ENCODE results near the gene FAM118A.
"Not testable (repeated sequence)": the region's sequence is repeated elsewhere in the genome, so short reads cannot be mapped to it uniquely, and the experiment has no call there.

Gene FAM118A

DNA sequence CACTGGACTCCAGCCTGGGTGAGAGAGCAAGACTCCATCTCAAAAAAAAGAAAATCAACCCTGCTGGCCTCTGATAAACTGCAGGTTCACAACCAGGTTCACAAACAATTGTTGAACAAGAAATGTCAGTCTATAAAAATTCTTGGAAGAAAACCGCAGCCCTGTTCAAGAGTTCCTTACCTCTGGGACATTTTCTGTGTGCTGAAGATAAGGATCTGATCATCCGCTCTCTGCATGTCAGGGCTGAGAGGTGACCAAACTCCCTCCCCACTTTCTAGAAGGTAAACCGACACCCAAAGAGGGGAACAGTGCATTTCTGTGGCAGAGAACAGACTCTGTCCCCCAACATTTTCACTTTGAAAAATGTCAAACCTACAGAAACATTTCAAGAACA, 29.1 kb upstream of the FAM118A start:
- DNase-seq (ENCODE audit: insufficient read length, low spot score) (no peak), FAIRE-seq (no peak)

- DNase-seq (ENCODE audit: insufficient read length, low spot score) (no peak), FAIRE-seq (no peak)
Measured at GRCh38 chr22:45281010-45281409, 28.7 kb upstream of the FAM118A start.

- FAIRE-seq (no peak), DNase-seq (ENCODE audit: insufficient read length, low spot score) (no peak)
Measured at GRCh38 chr22:45284705-45285262, 24.9 kb upstream of the FAM118A start, which contains the start of gene UPK3A. Gene UPK3A (plus strand): TSS chr22:45284949. CDS start chr22:45285014, 65 bp downstream.

DNA sequence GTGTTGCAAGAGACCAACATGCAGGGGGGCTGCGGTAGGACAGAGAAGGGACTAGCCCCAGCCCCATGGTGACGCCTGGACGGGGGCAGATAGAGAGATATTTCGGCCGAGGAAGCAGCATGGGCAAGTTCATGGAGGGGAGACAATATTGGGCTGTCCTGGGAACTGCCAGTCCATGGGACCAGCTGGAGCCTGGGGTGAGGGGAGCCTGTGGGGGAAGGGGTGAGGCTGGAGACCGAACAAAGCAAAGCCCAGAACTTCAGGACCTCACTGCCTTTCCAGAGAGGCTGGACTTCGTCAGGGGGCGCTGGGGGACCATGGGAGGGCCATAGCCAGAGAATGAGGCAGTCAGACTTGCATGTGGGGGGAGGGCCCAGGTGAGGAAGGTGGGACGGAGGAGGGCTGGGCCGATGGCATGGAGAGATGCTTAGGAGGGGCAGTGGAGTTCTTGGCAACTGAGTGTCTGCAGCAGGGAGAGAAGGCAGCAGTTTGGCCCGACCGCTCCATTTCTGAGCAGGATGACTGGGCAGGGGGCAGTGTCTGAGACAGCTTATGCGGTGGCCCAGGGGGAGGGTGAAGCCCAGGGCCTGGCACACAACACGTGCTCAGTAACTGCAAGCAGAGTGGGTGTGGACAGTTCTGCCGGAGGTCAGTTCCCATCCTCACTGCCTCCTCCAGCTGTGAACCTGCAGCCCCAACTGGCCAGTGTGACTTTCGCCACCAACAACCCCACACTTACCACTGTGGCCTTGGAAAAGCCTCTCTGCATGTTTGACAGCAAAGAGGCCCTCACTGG, 24.3 kb upstream of the FAM118A start:
- DNase-seq (ENCODE audit: insufficient read length, low spot score), result no peak
- FAIRE-seq, result no peak

GRCh38 chr22:45286854-45287551, 22.7 kb upstream of the FAM118A start:
- no peak for DNase-seq (ENCODE audit: insufficient read length, low spot score)
- FAIRE-seq, result no peak

DNA sequence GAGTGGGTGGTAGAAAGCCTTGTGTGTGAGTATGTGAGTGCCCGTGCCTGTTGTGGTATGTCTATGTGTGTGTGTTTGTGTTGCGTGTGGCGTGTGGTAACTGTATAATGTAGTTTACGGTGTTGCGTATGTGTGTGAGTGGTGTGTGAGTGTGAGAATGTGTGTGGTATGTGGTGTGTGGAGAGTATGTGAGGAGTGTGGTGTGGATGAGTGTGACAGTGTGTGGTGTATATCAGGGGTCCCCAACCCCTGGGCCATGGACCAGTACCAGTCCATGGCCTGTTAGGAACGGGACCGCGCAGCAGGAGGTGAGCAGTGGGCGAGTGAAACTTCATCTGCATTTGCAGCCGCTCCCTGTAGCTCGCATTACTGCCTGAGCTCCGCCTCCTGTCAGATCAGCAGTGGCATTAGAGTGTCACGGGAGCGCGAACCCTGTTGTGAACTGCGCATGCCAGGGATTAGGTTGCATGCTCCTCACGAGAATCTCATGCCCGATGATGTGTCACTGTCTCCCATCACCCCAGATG, 19.3 kb upstream of the FAM118A start:
- FAIRE-seq, result peak; percentile 93
- DNase-seq (ENCODE audit: insufficient read length, low spot score), result peak; percentile 45

DNA sequence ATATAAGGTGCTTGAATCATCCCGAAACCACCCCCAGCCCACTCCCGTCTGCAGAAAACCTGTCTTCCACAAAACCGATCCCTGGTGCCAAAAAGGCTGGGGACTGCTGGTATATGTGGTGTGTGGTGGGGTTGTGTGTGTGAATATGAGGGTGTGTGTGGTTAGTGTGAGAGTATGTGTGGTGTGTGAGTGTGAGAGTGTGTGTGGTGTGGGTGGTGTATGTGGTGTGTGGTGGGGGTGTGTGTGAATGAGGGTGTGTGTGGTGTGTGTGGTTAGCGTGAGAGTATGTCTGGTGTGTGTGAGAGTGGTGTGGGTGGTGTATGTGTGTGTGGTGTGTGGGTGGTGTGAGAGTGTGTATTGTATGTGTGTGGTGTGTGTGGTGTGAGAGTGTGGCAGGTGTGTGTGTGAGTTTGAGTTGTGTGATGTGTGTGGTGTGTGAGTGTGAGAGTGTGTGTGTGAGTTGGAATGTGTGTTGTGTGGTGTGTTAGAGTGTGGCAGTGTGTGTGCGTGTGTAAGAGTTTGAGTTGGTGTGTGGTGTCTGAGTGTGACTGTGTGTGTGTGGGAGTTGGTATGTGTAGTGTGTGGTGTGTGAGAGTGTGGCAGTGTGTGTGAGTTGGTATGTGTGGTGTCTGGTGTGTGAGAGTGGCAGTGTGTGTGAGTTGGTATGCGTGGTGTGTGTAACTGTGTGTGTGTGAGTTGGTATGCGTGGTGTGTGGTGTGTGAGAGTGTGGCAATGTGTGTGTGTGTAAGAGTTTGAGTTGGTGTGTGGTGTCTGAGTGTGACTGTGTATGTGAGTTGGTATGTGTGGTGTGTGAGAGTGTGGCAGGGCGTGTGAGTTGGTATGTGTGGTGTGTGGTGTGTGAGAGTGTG, 18.4 kb upstream of the FAM118A start:
- FAIRE-seq, result peak; percentile 98
- DNase-seq (ENCODE audit: insufficient read length, low spot score), result no peak

DNA sequence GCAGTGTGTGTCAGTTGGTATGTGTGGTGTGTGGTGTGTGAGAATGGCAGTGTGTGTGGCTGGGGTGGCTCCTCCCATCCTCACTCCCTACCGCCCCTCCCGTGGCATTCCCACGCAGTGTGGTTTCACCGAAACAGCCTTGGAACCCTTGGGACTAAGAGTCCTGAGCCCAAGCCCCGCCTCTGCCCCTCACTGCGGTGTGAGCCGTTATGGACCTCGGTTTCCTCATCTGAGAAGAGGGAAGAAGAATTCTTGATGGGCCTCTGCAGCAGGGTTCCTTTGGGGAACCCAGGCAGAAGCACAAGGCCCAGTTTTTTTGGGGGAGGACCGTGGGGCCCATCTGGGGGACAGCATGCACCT, 17.8 kb upstream of the FAM118A start:
- FAIRE-seq (no peak), DNase-seq (ENCODE audit: insufficient read length, low spot score) (no peak)

- FAIRE-seq (no peak), DNase-seq (ENCODE audit: insufficient read length, low spot score) (no peak)
Measured at GRCh38 chr22:45292731-45293442, 16.8 kb upstream of the FAM118A start.

GRCh38 chr22:45294030-45294429, 15.7 kb upstream of the FAM118A start:
- FAIRE-seq (no peak), DNase-seq (ENCODE audit: insufficient read length, low spot score) (no peak)

DNA sequence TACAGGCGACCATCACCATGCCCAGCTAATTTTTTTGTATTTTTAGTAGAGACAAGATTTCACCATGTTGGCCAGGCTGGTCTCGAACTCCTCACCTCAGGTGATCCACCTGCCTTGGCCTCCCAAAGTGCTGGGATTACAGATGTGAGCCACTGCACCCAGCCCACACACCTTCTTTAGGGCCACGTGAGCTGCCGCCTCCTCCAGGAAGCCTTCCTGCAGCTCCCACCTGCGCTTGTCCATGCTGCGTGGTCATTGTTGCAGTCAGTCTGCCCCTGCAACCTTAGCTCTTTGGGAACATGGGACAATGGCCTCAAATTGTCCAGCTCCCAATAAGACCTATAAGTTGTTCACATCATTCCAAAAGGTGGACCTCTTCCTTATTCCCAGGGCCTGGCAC, 14.7 kb upstream of the FAM118A start:
- DNase-seq (ENCODE audit: insufficient read length, low spot score); FAIRE-seq: not testable (repeated sequence)

DNA sequence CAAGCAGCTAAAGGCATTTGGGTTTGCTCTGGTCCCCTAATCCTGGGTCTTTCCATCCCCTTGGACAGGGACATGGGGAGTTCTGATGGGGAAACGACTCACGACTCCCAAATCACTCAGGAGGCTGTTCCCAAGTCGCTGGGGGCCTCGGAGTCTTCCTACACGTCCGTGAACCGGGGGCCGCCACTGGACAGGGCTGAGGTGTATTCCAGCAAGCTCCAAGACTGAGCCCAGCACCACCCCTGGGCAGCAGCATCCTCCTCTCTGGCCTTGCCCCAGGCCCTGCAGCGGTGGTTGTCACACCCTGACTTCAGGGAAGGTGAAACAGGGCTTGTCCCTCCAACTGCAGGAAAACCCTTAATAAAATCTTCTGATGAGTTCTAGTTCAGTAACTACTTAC, 14.2 kb upstream of the FAM118A start:
- FAIRE-seq, result no peak
- no peak for DNase-seq (ENCODE audit: insufficient read length, low spot score)

GRCh38 chr22:45296628-45297297, 13.0 kb upstream of the FAM118A start:
- FAIRE-seq, result no peak
- DNase-seq (ENCODE audit: insufficient read length, low spot score), result no peak

DNA sequence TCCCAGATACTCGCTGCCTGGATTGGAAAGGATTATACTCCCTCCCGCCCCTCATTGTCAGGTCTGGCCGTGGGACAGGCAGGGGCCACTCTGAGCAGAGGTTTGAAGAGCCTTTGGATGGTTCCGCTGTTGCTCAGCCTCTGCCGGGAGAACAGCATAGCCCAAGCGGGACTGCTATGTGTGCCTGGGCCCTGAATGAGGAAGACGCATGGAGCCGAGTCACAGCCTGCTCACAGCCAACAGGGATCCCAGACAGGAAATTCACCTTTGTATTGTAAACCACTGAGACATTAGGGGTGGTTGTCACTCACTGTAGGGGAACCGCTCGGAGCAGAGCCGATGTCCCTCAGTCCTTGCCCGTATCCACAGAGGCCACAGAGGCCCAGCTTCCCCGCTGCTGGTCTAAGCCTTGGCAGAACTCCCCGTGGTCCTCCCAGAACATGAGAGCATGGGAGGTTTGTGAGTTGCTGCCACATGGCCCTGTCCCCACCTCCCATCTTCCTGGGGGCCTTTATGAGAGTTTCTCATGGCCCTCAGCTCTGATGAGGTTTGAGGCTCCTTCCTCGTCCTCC, 10.7 kb upstream of the FAM118A start:
- no peak for FAIRE-seq
- no peak for DNase-seq (ENCODE audit: insufficient read length, low spot score)

GRCh38 chr22:45302751-45303150, 7.0 kb upstream of the FAM118A start:
- FAIRE-seq, result no peak
- no peak for DNase-seq (ENCODE audit: insufficient read length, low spot score)

GRCh38 chr22:45303181-45303580, 6.6 kb upstream of the FAM118A start:
- DNase-seq (ENCODE audit: insufficient read length, low spot score) (no peak), FAIRE-seq (no peak)

DNA sequence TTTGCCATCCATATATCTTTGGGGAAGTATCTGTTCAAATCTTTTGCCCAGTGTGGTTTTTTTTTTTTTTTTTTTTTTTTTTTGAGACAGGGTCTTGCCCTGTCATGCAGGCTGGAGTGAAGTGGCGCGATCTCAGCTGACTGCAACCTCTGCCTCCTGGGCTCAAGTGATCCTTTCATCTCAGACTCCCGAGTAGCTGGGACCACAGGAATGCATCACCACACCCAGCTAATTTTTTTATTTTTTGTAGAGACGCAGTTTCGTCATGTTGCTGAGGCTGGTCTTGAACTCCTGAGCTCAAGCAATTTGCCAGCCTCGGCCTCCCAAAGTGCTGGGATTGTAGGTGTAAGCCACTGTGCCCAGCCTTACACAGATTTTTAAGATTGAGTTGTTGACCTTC, 4.8 kb upstream of the FAM118A start:
- FAIRE-seq (no peak), DNase-seq (ENCODE audit: insufficient read length, low spot score) (no peak)

DNA sequence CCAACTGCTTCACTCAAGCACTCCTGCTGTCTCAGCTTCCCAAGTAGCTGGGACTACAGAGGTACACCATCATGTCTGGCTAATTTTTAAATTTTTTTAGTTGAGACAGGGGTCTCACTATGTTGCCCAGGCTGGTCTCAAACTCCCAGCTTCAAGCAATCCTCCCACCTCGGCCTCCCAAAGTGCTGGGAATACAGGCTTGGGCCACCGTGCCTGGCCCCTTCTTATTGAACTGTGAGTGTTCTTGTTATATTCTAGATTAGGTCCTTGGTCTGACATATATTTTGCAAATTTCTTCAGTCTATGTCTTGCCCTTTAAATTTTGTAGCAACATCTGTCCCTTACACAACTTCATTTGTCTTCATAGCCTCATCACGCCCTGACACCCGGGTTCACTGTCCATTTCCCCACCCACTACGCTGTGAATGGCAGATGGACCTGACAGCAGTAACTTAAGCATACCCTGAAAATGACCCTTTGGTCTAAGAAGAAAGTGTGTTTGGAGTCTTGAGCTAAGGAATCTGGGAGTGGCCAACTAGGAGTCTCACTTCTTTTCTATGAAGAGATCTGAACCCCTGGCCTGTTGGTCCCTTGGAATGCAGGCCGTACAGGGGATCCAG, 4.2 kb upstream of the FAM118A start:
- FAIRE-seq, result no peak
- DNase-seq (ENCODE audit: insufficient read length, low spot score), result no peak

- FAIRE-seq (no peak), DNase-seq (ENCODE audit: insufficient read length, low spot score) (no peak)
Measured at GRCh38 chr22:45306139-45306538, 3.6 kb upstream of the FAM118A start.

Data from HTR-8/SVneo (cell line).